Stimulated activated CD4-positive, alpha-beta T cell treated with anti-CD3 and anti-CD28 coated beads, Interleukin-12 subunit alpha, Interleukin-12 subunit beta, amount 100 ng/mL, for 4 hours (primary cell): Measurements from ENCODE around the gene PRKG1.

Source experiments
- DNase-seq: peaks from one replicate; pipeline ENCODE4 v3.0.0-alpha.2; 2020

PRKG1 gene

GRCh38 chr10:51074238-51075028 is at the start of gene PRKG1:
TSS of gene PRKG1 (plus strand) at chr10:51074487.
- DNase-seq: no peak

- DNase-seq: no peak
Observed at GRCh38 chr10:51028420-51028819, 45.9 kb upstream of the PRKG1 start.

GRCh38 chr10:51029172-51029641 is 45.1 kb upstream of the PRKG1 start:
- DNase-seq: no peak

- no peak for DNase-seq
Observed at GRCh38 chr10:51030480-51030879, 43.8 kb upstream of the PRKG1 start.

- DNase-seq: no peak
Observed at GRCh38 chr10:51031950-51032349, 42.3 kb upstream of the PRKG1 start.

GRCh38 chr10:51034769-51035168 is 39.5 kb upstream of the PRKG1 start:
- DNase-seq: no peak

GRCh38 chr10:51035344-51035743 is 38.9 kb upstream of the PRKG1 start:
- DNase-seq: no peak

- no peak for DNase-seq
Observed at GRCh38 chr10:51045871-51046270, 28.4 kb upstream of the PRKG1 start.

GRCh38 chr10:51046654-51047053 is 27.6 kb upstream of the PRKG1 start:
- no peak for DNase-seq

GRCh38 chr10:51047857-51048256 is 26.4 kb upstream of the PRKG1 start:
- no peak for DNase-seq

- DNase-seq: no peak
Observed at GRCh38 chr10:51048792-51049191, 25.5 kb upstream of the PRKG1 start.

GRCh38 chr10:51052163-51052562 is 22.1 kb upstream of the PRKG1 start:
- DNase-seq: no peak

GRCh38 chr10:51057925-51058324 is 16.4 kb upstream of the PRKG1 start:
- DNase-seq: no peak

GRCh38 chr10:51063166-51063565 is 11.1 kb upstream of the PRKG1 start:
- DNase-seq: no peak

- DNase-seq: no peak
Observed at GRCh38 chr10:51063659-51064535, 10.4 kb upstream of the PRKG1 start.

- DNase-seq: no peak
Observed at GRCh38 chr10:51066231-51066630, 8.1 kb upstream of the PRKG1 start.

GRCh38 chr10:51072210-51072609 is 2.1 kb upstream of the PRKG1 start:
- DNase-seq: no peak

- DNase-seq: no peak
Observed at GRCh38 chr10:51072921-51073434, 1.3 kb upstream of the PRKG1 start.

- no peak for DNase-seq
Observed at GRCh38 chr10:51073453-51074237, 642 bp upstream of the PRKG1 start.

- DNase-seq: no peak
Observed at GRCh38 chr10:51075043-51075872, 971 bp downstream of the PRKG1 start.

GRCh38 chr10:51075873-51076229 is 1.6 kb downstream of the PRKG1 start:
- DNase-seq: no peak

GRCh38 chr10:51076299-51076841 is 2.1 kb downstream of the PRKG1 start:
- no peak for DNase-seq
